Testis (tissue), 3 donors: ENCODE data around the gene KRI1. TPM values are rescaled to one million over a fixed set of nuclear protein-coding genes. Genes with fewer than 3 reads are reported as not detected.
A peak's percentile ranks its signal among the peaks of the same experiment; 100 is the strongest.

Experiments used
- DNase-seq: peaks from one replicate; pipeline ENCODE4 v3.0.0-alpha.2; 2019
- H3K27ac ChIP-seq, 2 donors: fragments of 200-600 bp; sonication (generic); one replicate each; pipeline ENCODE4 v1.5.1; 2019
- H3K27me3 ChIP-seq: fragments of 200-600 bp; sonication (generic); one replicate; pipeline ENCODE4 v1.5.1; 2019
- H3K36me3 ChIP-seq: fragments of 200-600 bp; sonication (generic); one replicate; pipeline ENCODE4 v1.5.1; 2017; ENCODE audit warnings: low read depth; ENCODE audit errors: missing control alignments
- H3K4me1 ChIP-seq: fragments of 200-600 bp; sonication (generic); one replicate; pipeline ENCODE4 v1.5.1; 2019
- H3K4me3 ChIP-seq, 2 donors: fragments of 200-600 bp; sonication (generic); one replicate each; pipeline ENCODE4 v1.5.1; 2017 to 2019
- H3K9me3 ChIP-seq: fragments of 200-600 bp; sonication (generic); one replicate; pipeline ENCODE4 v1.5.1; 2017
- CTCF ChIP-seq, 3 experiments: fragments of 450-650 bp in 2 of 3; fragments of 200-600 bp in 1 of 3; sonication (generic) in 1 of 3; IDR thresholded peaks; one replicate each; pipeline ENCODE4 v1.5.1; 2016 to 2019; ENCODE audit warnings: antibody characterized with exemption in 3 of 3, mild to moderate bottlenecking in 2 of 3, moderate library complexity in 1 of 3
- POLR2A ChIP-seq: fragments of 450-650 bp; IDR thresholded peaks from one replicate; pipeline ENCODE4 v1.6.1; 2017; ENCODE audit warnings: antibody characterized with exemption, mild to moderate bottlenecking, moderate library complexity
- WGBS, 2 donors: methylation state at CpG; one replicate each; pipeline ENCODE4 v1.1.5; 2018; 5-methylcytosine and 5-hydroxymethylcytosine counted together
- intact Hi-C: fragments of 100-400 bp; cut with DNase I; formaldehyde crosslinking; loops from one replicate; pipeline ENCODE4 v1.15.1; 2023; ENCODE audit warnings: low total_unique reads
- polyA plus RNA-seq: library from polyadenylated mRNA; stranded (reverse); fragments of 350-450 nt; fragmentation: Illumina TruSeq; extraction: RNeasy Lipid Tissue Mini Kit (QIAGEN cat#74804); gene quantifications from one replicate; pipeline ENCODE4 v1.2.3, GENCODE V29; 2014; ENCODE audit warnings: low read depth, low replicate concordance; ENCODE audit not compliant: insufficient read depth
- total RNA-seq, 2 donors: library from RNA; depleted of rRNA; stranded (reverse); fragments of >200 nt; gene quantifications; one replicate each; pipeline ENCODE4 v1.2.3, GENCODE V29; 2016

Gene KRI1
- total and polyA plus RNA-seq, 3 donors from 2014 or later, result 33.7 to 48.3 (median 34.6) TPM

GRCh38 chr19:10603873-10604459 lies 38.2 kb upstream of the KRI1 start:
- H3K9me3 ChIP-seq, result no peaks in the 10 kb centered on the region
- peaks cover 21% of the 10 kb centered on the region for H3K4me1 ChIP-seq
- peak overlapping the region; percentile 94 to 95 for H3K27ac ChIP-seq
- H3K27me3 ChIP-seq, result no peaks in the 10 kb centered on the region
- WGBS, 2 donors, result 20 to 27% methylated on average over 9 of the region's 9 CpGs
- intact Hi-C loops, result no loop called here
- no peak for TF ChIP-seq POLR2A
- no peak for TF ChIP-seq CTCF (IDR thresholded peaks at IDR 0.05)
- H3K36me3 ChIP-seq, result no peaks in the 10 kb centered on the region
- no peak for DNase-seq
- H3K4me3 ChIP-seq, result peak overlapping the region; percentile 96 to 99

GRCh38 chr19:10603084-10603872 lies 37.5 kb upstream of the KRI1 start:
- no peaks in the 10 kb centered on the region for H3K27me3 ChIP-seq
- H3K9me3 ChIP-seq, result no peaks in the 10 kb centered on the region
- no peaks in the 10 kb centered on the region for H3K36me3 ChIP-seq
- no peak for TF ChIP-seq CTCF (IDR thresholded peaks at IDR 0.05)
- no peak for TF ChIP-seq POLR2A
- peaks cover 21% of the 10 kb centered on the region for H3K4me1 ChIP-seq
- intact Hi-C loops, result no loop called here
- H3K4me3 ChIP-seq, result peak overlapping the region; percentile 96 to 99
- 8 to 12% methylated on average over 17 to 19 of the region's 19 CpGs for WGBS, 2 donors
- H3K27ac ChIP-seq, result peak overlapping the region; percentile 94 to 95
- no peak for DNase-seq

GRCh38 chr19:10602330-10603083 lies 36.7 kb upstream of the KRI1 start:
- H3K27me3 ChIP-seq, result no peaks in the 10 kb centered on the region
- WGBS, 2 donors, result 0 to 1% methylated on average over 30 to 58 of the region's 76 CpGs
- peak overlapping the region; percentile 96 to 99 for H3K4me3 ChIP-seq
- no peaks in the 10 kb centered on the region for H3K9me3 ChIP-seq
- no peak for TF ChIP-seq POLR2A
- TF ChIP-seq CTCF (IDR thresholded peaks at IDR 0.05), result no peak
- peak; percentile 92 for DNase-seq
- H3K27ac ChIP-seq, result peak overlapping the region; percentile 94 to 95
- no peaks in the 10 kb centered on the region for H3K36me3 ChIP-seq
- H3K4me1 ChIP-seq, result peaks cover 21% of the 10 kb centered on the region
- intact Hi-C loops, result no loop called here

GRCh38 chr19:10601999-10602329 lies 36.2 kb upstream of the KRI1 start:
- H3K4me3 ChIP-seq, result peak overlapping the region; percentile 96 to 99
- no peaks in the 10 kb centered on the region for H3K36me3 ChIP-seq
- intact Hi-C loops, result no loop called here
- peak overlapping the region in 1 of 2 donors; percentile 95 for H3K27ac ChIP-seq
- H3K4me1 ChIP-seq, result peaks cover 21% of the 10 kb centered on the region
- TF ChIP-seq POLR2A (no peak), CTCF (IDR thresholded peaks at IDR 0.05) (no peak)
- no peaks in the 10 kb centered on the region for H3K27me3 ChIP-seq
- no peaks in the 10 kb centered on the region for H3K9me3 ChIP-seq
- DNase-seq, result no peak
- 8 to 19% methylated on average over 7 of the region's 7 CpGs for WGBS, 2 donors
